Hematopoietic multipotent progenitor cell (in vitro differentiated cells): ENCODE data around the gene CACNA2D2. TPM values are rescaled to one million over a fixed set of nuclear protein-coding genes. Genes with fewer than 3 reads are reported as not detected.

Source experiments
- DNase-seq, 3 donors: peaks; one replicate each; pipeline ENCODE4 v3.0.0-alpha.2; 2011 to 2015; ENCODE audit warnings: low read depth in 2 of 3, low spot score in 2 of 3
- total RNA-seq: library from RNA; depleted of rRNA; stranded (reverse); fragments of >200 nt; gene quantifications from one replicate; pipeline ENCODE4 v1.2.3, GENCODE V29; 2012

Gene CACNA2D2
- total RNA-seq, 1 donor: 1.1 TPM

GRCh38 chr3:50375258-50375931 is 128.0 kb downstream of the CACNA2D2 start:
- no peak for DNase-seq

GRCh38 chr3:50374363-50375257 is 128.8 kb downstream of the CACNA2D2 start:
- no peak for DNase-seq

GRCh38 chr3:50373146-50374051 is 130.0 kb downstream of the CACNA2D2 start:
- no peak for DNase-seq

DNA sequence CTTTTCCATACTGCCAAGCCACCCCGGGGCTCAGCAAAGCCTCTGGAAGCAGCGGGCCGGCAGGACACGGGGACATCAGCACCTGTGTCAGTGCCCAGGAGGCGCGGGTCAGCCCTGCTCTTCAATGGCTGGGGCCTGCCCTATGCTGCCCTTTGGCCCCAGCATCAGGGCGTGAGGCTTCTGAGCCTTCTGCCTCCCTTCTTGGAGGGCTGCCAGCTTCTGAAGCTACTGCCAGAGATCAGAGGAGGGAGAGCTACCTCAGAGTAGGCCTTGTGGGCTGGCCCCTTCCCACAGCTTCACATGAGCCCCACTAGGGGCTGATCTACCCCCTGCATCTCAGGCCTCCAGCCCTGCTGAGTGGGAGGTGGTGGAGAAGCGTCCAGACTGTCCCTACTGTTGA is 131.1 kb downstream of the CACNA2D2 start:
- DNase-seq: peak in 2 of 3 donors; percentile 53 to 74

GRCh38 chr3:50371133-50371685 is 132.2 kb downstream of the CACNA2D2 start:
- no peak for DNase-seq

DNA sequence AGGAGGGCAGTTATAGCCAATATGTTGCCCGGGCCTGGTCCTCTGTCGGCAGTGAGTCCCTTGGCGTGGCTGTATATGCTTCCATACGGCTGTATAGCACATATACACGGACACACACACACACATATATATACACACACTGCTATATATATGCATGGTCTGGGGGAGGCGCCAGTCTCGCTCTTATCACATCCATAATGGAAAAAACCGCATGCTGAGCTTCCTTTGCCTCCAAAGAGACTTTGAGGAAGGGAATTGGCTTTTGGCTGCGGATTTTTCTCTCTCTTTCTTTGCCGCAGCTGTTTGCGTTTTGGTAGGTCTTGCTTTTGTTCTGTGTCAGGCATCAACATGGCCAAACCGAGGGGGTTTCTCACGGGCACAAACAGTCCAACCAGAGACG is 132.8 kb downstream of the CACNA2D2 start:
- DNase-seq: peak in 1 of 3 donors; percentile 19

GRCh38 chr3:50369012-50369670 is 134.3 kb downstream of the CACNA2D2 start:
- no peak for DNase-seq

- no peak for DNase-seq
These were observed 137.6 kb downstream of the CACNA2D2 start for GRCh38 chr3:50365842-50366220.

DNA sequence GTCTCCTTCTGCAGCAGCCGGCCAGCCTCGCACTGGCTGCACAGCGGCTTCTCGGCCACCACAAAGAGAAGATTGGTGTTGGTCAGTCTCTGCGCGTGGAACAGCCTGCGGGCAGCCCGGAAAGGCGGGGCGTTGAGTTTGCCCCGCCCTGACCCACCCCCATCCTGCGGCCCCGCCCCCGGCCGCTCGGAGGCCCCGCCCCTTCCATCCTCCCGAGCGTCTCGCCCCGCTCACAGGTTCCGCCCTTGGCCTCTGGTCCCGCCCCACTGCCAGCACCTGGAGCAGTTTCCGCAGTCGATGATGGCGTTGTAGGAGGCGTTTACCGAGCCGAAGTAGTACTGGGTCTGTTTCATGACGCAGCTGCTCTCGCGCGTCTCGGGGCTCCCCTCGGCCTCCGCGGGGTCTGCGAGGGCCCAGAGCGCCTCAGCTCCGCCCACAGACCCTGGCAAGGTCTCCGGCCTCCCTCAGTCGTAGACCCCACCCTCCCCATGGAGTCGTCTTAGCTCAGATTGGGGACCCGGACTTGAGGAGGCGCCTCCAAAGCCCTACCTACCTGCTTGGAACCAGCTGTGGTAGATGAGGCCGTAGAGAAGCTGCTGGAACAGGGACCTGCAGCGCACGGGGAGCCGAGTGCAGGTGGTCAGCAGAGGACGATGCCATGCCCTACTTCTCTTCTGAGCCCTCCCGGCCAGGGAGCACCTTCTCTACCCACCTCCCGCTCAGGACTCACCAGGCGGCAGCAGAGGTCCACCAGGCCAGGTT is 138.2 kb downstream of the CACNA2D2 start:
- peak; percentile 83 to 96 (median 90) for DNase-seq

- peak in 1 of 3 donors; percentile 41 for DNase-seq
These were observed 138.8 kb downstream of the CACNA2D2 start for GRCh38 chr3:50364573-50365079.

DNA sequence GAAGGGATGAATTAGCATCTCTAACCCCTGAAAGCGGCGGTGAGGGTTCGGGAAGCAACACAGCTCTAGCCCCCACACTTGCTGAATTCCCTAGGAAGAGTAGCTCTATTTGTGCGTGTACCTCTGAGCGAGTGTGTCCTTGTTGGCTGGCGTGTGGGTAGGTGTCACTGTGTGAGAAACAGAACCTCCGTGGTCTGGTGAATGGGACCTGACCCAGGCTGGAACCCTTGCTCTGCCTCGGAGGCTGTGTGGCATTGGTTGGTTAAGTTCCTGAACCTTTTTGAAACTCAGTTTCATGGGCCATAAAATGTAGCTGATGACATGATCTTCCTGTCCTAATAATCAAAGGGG is 143.7 kb downstream of the CACNA2D2 start:
- no peak for DNase-seq

- peak; percentile 77 to 97 (median 95) for DNase-seq
These were observed 144.3 kb downstream of the CACNA2D2 start, which contains the start of gene TMEM115 for GRCh38 chr3:50358911-50359759. TSS of gene TMEM115 (minus strand) at chr3:50359521. CDS start at chr3:50359063, 458 bp downstream.

GRCh38 chr3:50358355-50358910 is 145.0 kb downstream of the CACNA2D2 start:
- DNase-seq: no peak

DNA sequence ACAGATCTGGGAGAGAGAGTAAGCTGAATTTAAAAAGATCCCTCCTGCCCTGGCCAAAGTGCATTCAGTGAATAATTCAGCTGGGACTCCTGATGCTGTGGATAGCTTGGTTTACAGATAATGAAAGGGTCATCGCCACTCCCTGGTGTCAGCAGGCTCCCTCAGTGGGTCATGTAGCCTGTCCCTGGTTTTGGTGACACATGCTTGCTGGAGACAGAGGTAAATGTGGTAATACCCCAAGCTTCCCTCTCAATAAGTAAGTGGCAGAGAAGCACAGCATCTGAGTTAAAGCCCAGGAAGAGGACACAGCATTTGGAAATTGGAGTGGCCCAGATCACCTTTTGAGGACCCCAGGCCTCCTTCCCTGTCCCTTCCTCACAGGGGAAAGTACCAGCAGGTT is 146.0 kb downstream of the CACNA2D2 start:
- DNase-seq: no peak

GRCh38 chr3:50356553-50356952 is 146.9 kb downstream of the CACNA2D2 start:
- no peak for DNase-seq

DNA sequence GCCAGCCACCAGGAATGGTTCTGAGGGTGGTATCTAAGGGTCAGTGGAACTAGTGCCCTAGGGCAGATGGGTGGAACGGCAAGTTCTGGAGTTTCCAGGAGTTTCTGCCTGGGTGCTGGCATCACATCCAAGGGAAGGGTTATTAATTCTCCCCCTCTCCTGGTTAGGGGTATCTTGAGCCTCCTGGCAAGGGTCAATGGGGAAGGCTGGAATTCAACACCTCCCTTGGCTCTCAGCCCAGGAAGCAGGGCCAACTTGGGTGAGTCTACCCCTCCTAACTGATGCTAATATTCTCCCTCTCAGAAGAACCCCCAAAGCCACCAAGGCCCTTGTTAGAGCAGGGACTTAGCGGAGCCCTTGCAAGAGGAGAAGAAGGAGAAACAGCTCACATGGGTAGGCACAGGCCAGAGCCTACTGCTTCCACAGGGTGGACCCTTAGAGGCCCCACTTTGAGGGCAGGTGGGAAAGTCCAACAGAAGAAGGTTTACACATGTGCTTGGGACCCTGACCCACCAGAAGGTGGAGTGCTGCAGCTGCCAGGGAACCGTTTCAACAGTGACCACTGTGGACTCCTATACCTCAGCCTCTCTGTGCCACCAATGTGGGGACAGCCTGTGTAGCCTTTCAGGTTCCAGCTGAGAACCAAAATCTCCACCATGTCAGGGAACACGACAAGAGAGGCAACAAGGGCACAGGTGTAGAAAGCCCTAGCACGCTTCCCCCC is 147.4 kb downstream of the CACNA2D2 start:
- no peak for DNase-seq

- no peak for DNase-seq
These were observed 148.6 kb downstream of the CACNA2D2 start for GRCh38 chr3:50354850-50355249.
